HG03103 (cell line): ENCODE results near the gene CHST11.
A peak's percentile ranks its signal among the peaks of the same experiment; 100 is the strongest.

Source experiments
- ATAC-seq: cut with Tn5 transposase; IDR thresholded peaks from one replicate; pipeline ENCODE4 v1.9.1; 2021; ENCODE audit warnings: low read depth; ENCODE audit not compliant: unreplicated experiment

The CHST11 gene

DNA sequence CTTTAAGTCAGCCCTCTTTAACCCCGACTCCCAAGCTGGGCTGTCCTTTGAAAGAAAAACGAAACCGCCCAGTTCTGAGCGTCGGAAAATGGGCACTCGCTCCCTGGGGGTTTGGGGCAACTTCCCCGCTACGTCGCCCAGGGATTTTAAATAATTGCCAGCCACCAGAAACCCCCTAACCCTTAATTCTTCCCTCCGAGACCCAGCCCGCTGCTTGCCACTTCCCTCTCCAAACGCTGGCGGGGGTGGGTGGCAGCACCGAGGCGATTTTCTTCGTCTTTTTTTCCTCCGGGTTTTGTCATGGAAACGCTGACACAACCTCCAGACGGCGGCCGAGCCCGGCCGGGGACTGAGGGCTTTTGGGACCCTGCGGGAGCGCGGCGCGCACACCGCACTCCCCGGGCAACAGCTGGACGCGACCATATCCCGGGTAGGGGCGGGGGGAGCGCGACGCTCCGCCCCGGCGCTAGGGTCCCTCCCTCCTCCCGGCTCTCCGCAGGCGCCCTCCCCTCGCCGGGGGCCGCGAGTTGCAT, at the start of gene CHST11:
Gene CHST11, plus strand, starts transcription at position 532 of the 533 bp plus-strand sequence.
- ATAC-seq, result peak; percentile 51

DNA sequence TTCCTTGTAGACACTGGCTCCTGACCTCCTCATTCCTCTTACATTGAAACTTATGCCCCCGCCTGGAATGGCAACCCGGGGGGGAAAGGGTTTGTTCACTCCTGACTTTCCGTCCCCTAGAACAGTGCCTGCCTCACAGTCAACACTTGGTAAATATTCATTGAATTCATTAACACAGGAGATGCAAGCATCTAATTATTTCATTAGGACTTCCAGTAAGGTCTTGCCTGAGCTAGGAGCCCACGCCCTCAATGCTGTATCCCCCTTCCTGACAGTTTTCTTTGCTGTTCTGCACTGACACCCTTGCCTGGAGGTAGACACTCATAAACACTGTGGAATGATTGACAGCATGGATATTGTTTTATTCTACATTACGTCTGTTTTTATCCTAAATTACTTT, 49.3 kb upstream of the CHST11 start:
- ATAC-seq, result no peak

DNA sequence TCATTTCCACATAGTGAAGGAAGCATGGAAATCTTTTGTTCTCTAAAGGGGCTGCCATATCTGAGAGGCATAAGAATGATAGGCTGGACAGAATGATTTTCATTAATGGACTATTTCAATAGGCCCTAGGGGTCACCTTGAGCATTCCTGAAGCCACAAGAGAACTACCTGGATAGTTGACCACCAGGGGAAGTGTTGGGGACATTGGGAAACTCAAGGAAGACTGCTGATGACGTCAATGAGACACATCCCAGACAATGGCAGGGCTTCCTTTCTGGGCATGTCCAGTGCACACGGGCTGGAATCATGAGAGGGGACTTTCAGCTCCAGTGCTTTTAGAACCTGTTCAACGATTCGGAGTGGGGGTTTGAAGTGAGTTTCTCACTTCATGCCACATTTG, 48.8 kb upstream of the CHST11 start:
- no peak for ATAC-seq

DNA sequence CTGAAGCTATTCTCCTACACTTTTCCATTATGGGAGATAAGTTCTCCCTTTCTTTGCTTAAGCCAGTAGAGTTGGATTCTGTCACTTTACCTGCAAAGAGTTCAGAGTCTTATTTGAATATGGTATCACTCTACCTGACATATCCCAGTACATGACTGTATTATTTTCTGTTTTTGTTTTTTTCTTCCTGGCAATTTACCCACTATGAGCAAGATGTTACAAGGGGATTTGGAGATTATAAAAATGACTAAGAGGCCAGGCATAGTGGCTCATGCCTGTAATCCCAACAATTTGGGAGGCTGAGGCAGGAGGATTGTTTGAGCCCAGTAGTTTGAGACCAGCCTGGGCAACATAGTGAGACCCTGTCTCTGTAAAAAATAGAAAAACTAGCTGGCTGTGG, 46.4 kb upstream of the CHST11 start:
- ATAC-seq, result no peak

DNA sequence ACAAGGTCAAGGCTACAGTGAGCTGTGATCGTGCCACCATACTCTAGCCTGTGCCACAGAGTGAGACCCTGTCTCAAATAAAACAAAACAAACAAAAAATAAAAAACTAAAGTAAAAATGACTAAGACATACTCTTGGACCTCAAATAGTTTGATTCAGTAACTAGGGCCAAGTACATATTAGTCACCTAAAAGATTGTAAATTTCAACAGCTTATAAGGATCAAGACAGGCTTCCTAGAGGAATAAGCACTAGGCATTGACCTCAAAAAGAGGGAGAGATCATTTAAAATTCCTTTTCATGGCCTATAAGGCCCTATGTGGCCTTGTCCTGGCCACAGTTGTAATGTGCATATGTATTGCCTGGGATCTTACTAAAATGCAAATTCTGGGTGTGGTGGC, 46.0 kb upstream of the CHST11 start:
- ATAC-seq, result no peak

DNA sequence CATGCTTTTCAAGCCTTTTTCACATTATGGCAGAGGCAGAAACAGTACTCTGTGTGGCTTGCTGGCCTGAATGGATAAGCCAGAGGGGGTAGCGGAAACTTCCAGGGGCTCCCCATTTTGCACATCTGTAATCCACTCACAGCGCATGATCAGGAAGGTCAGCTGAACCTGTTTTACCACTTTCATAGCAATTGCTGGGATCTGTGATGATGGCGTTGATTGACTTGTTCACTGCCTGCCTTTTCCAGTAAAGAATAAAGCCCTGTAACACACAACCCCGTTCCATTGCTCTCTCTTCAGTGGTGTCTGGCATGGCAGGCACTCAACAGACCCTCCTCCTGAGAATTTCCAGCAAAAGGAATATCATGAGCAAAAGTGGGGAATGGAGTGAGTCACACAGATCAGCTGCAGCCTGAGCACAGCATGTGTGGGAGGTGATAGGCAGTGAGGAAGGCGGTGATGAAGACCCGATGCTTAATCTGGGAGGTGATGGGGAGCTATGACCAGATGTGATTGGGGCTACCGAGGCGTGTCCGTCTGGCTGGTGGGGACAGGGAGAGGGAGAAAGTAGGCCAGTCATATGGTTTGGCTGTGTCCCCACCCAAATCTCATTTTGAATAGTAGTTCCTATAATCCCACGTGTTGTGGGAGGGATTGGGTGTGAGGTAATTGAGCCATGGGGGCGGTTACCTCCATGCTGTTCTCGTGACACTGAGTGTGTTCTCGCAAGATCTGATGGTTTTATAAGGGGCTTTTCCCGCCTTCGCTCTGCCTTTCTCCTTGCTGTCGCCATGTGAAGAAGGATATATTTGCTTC, 44.7 kb upstream of the CHST11 start:
- no peak for ATAC-seq

DNA sequence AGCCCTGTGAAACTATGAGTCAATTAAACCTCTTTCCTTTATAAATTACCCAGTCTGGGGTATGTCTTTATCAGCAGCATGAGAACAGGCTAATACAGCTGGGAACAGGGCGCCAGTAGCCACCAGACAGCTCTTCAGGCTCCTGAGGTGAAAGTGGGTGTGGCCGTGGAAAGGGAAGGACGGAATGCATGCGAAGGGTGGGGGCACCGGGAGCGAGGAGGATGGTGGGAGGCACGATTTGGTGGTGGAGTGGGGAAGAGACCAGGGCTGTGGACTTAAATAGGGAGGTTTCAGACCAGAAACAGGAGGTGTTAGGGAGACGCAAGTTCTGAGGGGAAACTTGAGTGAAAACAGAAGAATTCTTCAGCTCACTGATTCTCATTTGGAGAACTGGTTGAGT, 44.1 kb upstream of the CHST11 start:
- ATAC-seq, result no peak

DNA sequence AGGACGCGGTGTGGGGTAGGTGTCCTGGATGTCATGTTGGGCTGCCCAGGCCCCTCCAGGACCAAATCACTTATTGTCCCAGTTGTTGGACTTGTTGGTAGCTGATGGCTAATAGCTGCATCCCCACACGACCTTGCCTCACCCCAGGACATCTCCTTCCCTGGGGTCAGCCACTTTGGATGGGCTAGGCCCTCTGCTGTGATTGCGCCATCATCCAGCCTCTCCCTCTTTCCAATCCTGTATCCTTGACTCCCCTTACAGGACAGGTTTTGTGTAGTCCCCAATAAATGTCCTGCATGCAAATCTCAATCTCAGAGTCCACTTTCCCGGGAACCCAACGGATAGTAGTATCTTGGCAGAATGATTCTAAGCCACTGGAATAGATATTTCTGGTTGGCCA, 43.4 kb upstream of the CHST11 start:
- ATAC-seq, result no peak

DNA sequence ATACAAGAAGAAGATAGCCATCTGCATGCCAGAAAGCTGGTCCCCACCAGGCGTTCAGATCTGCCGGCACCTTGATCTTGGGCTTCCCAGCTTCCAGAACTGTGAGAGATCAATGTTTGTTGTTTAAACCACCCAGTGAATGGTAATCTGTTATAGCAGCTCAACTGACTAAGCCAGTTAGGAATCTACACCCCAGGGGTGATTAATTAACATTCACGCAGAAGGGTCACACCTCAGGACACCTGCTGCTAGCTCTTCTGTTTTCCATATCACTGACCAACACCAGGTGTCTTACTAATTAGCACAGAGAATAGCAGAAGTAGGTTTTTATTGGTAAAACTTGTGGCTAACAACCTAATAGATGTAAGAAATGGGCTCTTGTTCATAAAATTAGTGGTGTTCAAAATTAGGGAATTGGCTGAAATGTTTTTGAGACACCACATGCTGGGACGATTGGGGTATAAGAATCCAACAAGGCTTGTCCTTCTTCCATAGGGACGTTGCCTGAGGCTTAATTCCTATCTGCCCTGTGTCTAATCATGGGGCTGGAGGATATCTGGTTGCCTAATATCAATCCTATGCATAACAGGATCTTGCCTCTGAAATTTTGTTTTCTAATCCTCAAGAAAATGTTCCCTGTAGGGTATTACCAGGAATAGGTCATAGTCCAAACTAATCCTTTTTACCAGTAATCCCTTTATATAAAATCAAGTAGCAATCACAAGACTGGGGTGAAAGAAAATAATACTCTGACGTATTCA, 42.0 kb upstream of the CHST11 start:
- no peak for ATAC-seq

DNA sequence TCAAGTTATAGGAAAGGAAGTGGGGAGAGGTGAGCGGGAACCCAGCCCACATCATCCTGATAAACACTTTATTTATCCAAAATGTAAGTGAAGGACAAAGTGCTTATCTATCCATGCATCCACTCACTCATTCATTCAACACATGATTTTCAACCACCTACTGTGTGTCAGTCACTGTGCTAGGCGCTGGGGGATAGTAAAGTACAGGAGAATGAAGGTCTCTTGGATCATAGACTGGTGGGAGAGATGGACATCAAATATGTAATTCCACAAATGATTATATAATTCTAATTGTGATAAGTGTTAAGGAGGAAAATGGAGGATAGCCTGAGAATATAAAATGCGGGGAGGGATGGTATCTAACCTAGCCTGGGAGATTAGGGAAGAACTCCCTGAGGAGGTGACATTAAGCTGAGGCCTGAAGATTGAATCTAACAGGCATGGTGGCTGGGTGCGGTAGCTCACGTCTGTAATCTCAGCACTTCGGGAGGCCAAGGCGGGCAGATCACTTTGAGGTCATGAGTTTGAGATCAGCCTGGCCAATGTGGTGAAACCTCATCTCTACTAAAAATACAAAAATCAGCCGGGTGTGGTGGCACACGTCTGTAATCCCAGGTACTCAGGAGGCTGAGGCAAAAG, 41.3 kb upstream of the CHST11 start:
- no peak for ATAC-seq

DNA sequence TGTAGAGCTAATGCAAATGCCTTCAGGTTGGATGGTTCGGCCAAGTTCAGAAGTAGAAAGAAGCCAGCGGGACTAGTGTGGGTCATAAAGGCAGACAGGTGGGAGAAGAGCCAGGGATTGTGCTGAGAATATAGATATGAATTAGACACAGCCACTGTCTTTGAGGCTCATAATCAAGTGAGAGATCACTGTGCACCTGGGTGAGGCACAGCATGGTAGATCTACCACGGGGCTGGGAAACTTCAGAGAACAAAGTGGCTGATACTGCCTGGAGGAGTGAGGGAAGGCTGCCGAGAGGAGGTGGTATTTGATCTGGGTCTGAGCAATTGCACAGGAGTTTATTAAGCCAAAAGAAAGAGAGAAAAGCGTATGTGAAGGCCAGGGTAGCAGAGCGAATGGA, 40.6 kb upstream of the CHST11 start:
- no peak for ATAC-seq

DNA sequence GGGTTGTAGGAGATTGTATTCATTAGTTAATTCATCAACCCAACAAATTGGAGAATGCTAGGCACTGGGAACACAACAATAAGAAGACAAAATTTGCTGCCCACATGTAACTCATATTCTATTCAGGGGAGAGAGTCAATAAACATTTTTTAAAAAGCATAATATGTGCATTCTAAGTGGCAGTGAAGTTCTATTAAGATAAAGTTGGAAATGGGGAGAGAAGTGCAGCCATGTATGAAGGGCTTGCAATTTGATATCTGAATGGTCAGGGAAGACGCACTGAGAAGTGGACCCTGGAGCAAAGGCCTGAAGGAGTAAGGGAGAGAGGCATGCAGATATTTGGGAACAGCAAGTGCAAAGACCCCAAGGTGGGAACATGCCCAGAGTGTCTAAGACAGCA, 40.2 kb upstream of the CHST11 start:
- no peak for ATAC-seq

DNA sequence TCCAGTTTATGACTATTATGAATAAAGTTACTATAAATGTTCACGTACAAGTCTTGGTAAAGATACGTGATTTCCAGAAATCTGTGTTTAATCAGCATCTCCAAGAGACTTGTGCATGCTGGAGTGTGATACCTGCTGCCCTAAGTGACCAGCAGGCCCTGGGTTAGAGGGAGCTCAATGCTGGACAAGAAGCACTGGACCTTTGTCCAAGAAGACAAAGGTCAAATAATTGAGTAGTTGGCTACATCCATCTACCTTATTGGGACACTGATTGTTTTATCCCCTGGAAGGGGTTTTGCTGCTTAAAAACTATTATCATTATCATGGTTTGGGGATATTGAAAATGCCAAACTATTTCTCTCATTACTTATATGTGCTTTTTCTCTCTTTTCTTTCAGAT, 37.0 kb upstream of the CHST11 start:
- ATAC-seq, result no peak

DNA sequence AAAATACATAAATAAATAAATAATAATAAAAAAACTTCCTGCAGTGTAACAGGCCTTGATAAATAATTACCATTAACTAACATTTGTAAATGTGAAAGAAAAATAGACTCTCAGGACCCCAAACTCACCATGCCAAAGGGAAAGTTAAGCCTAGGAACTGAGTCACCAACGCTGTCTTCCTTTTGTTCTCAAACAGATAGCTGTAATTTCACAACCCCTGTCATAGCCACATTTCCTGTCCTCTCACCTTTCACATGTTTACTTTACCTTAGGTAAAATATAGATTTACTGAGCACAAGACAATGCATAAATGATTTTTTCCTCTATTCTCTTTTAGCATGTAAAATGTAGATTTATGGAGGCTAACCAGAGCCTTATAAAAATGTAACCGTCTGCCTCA, 35.9 kb upstream of the CHST11 start:
- no peak for ATAC-seq

DNA sequence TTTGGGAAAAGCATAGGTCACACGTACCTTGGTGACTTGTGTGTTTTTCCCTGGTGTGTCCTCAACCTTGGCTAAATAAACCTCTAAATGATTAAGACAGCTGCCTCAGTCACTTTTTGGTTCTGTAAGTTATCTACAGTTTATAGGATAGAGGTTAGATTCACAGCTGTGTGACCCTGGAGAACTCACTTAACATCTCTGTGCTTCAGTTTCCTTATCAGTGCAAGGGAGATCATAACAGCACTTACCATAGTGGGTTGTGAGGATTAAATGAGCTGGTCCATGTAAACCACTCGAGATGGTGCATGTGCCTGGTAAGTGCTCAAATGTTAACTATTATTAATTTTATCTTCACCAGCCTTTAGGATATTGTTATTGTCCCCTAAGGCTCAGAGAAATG, 35.4 kb upstream of the CHST11 start:
- no peak for ATAC-seq

DNA sequence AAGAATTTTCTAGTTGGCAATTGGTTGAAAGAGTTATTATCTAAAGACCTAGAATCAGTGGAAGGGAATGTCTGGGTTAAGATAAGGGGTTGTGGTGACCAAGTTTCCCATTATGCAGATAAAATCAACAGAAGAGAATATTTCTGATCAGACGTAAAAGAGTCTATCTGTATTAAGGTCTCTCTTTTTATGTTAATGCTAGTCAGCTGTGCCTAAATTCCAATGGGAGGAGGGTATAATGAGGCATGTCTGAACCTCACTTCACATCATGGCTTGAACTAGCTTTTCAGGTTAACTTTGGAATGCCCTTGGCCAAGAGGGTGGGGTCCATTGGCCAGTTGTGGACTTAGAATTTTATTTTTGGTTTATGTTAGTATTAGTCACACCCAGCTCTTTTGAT, 34.3 kb upstream of the CHST11 start:
- ATAC-seq, result no peak

DNA sequence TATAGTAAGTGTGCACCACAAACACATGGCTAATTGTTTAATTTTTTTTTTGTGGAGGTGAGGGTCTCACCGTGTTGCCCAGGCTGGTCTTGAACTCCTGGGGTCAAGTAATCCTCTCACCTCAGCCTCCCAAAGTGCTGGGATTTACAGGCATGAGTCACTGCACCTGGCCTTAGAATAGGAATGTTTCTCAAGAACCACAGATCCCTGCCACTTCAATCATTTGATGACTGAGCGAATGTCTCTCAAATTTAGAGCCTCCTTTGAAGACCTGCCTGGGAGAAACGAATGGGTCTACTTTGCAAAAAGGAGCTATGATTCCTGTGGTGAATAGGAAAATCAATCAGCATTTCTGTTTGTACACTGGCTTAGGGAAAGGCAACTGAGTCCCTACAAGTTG, 33.5 kb upstream of the CHST11 start:
- ATAC-seq, result no peak

DNA sequence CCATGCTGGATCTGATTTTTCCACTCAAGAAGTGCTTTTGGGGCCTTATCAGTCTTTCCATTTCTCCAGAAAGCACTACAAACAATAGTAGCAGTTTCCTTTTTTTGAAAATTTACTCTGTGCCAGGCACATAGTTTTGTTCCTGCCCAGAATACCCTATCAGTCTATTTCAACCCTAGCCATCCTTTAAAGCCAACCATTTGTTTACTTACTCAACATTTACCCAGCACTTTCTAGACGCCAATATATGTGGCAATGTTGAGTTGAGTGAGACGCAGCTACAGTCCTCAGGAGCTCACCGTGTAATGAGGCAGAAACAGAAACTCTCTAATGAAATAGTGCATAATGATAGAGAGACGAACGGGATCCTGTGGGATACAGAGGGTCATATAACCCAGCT, 32.9 kb upstream of the CHST11 start:
- ATAC-seq, result no peak

DNA sequence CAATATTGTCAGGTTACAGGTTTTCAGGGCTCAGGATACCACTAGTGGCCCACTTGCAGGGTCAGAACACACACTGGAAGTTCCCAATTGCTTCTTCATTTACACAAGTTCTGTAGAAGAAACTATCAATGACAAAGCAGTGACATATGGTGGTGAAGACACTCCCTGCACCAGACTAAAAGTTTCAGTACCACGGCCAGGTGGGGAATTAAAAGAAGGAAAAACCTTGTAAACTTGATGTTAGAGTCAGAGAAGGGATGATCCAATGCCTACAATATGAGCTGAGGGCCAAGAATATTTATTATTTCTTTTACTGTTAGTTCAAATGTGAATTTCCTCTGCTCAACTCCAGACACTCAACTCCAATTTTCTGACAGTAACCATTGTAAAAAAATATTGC, 31.8 kb upstream of the CHST11 start:
- ATAC-seq, result no peak

DNA sequence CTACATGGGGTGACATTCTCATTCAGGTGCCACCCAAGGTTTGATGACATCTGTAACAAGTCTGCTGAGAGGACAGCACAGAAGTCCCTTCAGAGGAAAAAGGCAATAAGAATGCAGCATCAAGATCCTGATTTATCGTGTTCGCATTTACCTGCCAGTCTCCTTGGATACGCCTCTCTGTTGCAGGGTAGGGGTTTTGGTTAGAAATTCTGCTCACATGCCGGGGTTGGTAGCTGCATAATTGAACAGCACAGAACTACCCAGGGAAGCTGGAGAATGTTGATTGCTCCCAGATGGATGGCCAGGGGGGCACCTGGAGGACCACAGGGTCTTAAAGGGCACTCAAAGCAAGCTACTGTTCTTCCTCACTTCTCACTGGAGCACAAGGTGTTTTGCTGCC, 31.1 kb upstream of the CHST11 start:
- no peak for ATAC-seq

DNA sequence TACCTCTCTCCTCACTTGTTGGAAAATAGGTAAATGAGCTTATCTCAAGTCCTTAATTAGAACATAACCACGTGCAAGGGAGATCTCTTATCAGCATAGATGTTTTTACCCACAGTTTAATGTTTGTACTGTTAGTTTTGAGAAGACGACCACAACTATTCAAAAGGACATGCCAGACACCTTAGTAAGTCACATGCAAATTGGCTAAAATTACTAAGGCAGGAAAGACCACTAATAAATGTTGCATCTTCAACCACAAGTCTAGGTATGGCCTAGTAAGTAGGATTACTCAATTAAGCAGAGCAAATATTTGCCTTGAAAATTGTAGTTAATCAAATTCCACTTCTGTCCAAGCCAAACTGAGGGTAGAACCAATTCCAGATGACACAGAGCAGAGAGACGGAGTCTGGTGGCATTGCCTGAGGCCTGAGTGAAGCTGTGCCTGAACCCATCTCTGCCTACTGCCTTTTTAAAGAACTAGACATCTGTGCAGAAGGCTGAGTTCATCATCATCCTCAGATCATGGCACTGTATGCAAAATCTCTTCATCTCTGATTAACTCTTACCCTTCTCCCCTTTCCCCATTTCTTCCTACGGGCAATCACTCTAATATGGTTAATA, 29.7 kb upstream of the CHST11 start:
- ATAC-seq, result no peak
